Activated CD4-positive, alpha-beta T cell treated with anti-CD3 and anti-CD28 coated beads, Interleukin-10, Interleukin-2, amounts not matched to agents 100 ng/mL and 50 ng/mL, durations not matched to agents 16 hours and 8 hours (primary cell): ENCODE data around the gene SPG7.

Source experiments
- DNase-seq: peaks from one replicate; pipeline ENCODE4 v3.0.0-alpha.2; 2020

Gene SPG7

DNA sequence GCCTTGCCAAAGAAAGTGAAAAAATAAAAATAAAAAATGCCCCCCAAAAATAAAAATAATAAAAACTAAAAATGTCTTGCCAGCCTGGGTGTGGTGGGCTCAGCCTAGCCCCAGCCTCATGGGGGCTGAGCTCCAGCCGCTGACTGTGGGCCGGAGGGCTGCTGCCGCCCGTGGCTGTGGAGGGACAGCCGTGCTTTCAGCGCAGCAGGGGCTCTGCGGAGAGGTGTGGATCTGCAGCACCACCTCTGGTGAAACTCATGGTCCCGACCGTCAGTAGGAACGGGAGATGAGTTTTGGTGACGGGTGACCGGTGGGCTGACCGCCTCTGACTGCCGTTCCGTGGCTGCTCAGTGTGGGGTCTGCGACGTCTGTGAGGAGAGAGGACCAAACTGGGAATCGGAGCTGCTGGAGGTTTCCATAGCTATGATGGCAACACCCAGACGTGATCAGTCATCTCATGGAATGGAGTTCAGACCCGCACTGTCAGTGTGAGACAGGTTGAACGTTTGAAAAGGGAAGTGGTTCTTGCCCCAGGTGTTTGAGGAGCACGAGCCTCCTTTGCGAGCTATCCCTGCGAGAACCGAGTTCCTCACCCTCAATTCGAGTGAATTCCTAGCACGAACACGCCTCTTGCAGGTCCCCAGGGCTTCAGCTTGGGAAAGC is 40.3 kb downstream of the SPG7 start:
- no peak for DNase-seq

- no peak for DNase-seq
Measured at GRCh38 chr16:89549007-89549700, 41.0 kb downstream of the SPG7 start.

DNA sequence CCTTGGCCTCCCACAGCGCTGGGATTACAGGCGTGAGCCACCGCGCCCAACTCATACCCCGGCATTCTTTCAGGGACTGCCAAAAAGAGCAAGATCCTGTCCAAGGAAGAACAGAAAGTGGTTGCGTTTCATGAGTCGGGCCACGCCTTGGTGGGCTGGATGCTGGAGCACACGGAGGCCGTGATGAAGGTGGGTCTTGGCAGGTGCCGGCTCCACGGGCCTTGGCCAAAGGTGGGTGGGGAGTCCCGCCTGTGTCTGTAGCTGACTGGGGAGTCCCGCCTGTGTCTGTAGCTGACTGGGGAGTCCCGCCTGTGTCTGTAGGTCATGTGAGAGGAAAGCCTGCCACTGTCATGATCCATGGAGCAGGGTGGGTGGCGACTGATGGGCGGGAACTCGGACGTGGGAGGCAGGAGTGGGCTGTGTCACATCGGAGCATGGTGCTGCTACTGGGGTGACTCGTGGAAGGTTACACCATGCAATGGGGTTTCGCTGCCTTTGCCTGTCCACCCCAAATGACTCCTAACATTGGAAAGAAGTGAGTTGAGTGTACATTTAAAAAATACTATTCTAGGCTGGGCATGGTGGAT is 42.3 kb downstream of the SPG7 start:
- DNase-seq, result no peak

GRCh38 chr16:89552329-89552728 is 44.1 kb downstream of the SPG7 start:
- no peak for DNase-seq

DNA sequence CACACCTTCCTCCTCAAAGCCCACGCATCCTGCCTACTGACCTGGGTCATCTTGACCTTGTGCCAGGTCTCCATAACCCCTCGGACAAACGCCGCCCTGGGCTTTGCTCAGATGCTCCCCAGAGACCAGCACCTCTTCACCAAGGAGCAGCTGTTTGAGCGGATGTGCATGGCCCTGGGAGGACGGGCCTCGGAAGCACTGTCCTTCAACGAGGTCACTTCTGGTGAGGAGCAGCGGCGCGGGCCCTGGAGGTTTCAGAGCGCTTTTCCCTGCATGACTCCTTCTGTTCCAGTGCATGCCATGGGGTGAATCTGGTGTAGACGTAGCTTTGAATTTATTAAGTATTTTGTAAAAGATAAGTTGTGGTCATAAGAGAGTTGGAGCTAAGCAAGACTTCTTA is 44.7 kb downstream of the SPG7 start:
- no peak for DNase-seq

DNA sequence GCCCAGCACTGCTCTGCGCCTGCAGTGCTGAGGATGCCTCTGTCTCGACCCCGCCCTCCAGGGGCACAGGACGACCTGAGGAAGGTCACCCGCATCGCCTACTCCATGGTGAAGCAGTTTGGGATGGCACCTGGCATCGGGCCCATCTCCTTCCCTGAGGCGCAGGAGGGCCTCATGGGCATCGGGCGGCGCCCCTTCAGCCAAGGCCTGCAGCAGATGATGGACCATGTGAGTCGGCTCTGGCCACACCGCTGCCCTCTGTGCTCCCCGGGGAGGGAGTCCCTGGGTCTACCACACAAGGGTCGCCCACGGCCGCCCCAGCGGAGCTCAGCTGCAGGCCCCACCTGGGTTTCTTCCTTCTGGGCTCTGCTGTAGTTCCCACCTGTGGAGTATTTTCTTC is 45.5 kb downstream of the SPG7 start:
- no peak for DNase-seq

GRCh38 chr16:89554343-89554742 is 46.1 kb downstream of the SPG7 start:
- no peak for DNase-seq

DNA sequence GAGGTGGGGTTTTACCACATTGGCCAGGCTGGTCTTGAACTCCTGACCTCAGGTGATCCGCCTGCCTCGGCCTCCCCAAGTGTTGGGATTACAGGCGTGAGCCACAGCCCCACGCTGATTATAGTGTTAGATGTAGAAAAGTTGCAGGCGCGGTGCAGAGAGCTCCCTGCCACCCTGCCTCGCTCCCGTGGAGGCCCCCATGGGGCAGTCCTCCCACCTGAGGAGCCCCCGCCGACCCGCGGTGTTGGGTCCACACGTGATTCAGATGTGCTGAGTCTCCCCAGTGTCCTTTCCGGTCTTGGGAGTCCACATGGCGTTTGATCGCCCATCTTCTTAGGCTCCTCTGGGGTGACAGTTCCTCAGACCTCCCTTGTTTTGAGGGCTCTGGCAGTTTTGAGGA is 47.1 kb downstream of the SPG7 start:
- no peak for DNase-seq

- no peak for DNase-seq
Measured at GRCh38 chr16:89555780-89556179, 47.6 kb downstream of the SPG7 start.

GRCh38 chr16:89556750-89557689 is 48.8 kb downstream of the SPG7 start:
- DNase-seq, result peak; percentile 87

DNA sequence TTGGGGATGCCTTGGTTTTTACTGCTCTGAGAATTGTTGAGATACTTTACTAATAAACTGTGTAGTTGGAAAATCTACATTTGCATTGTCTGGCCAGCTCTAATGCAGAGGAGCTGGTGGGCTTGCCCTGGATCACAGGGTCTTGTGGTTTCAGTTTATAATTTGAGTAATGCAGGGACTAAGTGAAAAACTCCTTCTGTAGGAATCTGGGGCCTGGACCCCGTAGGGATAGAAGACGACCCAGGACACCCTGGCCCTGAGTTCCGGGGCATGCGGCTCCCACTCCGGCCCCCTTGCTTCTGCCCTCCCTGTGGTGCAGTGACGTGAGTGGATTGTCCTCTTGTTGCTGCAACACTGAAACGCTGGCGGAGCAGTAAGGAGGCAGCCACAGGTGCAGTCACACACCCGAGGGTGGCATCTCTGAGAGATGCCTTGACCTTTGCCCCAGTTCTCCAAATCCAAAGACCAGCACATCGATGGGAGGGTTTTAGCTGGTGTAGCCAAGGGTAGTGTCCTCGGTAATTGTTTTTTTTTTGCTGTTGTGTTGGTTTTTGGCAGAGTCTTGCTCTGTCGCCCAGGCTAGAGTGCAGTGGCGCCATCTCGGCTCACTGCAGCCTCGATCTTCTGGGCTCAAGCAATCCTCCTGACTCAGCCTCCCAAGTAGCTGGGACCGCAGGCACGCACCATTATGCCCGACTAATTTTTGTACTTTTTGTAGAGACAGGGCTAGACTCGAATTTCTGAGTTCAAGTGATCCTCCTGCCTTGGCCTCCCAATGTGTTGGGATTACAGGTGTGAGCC is 49.7 kb downstream of the SPG7 start:
- DNase-seq, result no peak

DNA sequence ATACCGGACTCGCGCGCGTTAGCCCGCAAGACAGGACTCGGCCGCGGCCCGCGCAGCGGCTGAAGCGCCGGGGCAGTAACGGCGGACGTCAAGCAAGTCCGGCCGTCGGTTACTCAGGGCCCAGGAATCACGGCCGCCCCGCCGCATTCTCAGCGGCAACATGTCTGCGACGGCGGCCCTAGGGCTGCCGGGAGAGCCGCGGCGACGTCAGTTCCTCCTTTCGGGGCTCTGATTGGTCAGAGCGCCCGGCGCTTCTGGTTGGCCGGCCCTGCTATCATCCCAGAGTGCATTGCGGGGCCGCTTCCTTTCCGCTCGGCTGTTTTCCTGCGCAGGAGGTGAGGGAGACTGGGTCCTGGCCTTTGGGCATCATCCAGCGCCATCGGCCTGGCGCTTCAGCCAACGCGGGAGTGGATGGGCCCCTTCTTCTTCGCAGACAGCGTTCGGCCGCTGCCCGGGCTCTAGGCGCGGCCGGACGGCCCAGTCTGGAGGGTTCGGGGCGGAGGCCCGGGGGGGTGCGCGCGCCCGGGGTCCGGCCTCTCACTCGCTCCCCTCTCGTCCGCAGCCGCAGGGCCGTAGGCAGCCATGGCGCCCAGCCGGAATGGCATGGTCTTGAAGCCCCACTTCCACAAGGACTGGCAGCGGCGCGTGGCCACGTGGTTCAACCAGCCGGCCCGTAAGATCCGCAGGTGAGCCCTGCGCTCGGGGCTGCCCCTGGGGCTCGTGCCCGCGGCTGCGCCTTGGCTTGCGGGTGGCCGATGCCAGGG is 52.4 kb downstream of the SPG7 start, which contains the start of gene RPL13:
Gene RPL13 (plus strand): TSS at position 305 of the 764 bp plus-strand sequence. CDS start 278 bp downstream, at position 583.
- DNase-seq, result peak; percentile 97

DNA sequence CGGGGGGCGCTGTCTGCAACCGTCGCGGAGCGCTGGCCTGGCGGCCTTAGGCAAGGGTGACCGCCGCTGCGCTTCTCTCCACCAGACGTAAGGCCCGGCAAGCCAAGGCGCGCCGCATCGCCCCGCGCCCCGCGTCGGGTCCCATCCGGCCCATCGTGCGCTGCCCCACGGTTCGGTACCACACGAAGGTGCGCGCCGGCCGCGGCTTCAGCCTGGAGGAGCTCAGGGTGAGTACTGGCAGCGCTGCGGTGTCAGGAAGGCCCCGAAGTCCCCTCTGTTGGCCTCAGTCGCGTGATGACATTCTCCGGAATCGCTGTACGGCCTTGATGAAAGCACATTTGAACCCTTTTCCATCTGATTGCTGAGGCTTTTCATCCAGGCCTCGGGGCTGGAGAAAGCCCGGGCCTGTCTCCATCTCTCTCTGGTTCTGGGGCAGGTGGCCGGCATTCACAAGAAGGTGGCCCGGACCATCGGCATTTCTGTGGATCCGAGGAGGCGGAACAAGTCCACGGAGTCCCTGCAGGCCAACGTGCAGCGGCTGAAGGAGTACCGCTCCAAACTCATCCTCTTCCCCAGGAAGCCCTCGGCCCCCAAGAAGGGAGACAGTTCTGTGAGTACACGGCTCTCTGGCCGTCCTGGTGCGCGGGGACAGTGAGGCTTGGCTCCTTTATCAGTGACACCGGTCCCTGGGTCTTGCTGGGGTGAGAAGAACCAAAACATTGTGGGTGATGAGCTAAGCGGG is 53.1 kb downstream of the SPG7 start:
- DNase-seq, result no peak

DNA sequence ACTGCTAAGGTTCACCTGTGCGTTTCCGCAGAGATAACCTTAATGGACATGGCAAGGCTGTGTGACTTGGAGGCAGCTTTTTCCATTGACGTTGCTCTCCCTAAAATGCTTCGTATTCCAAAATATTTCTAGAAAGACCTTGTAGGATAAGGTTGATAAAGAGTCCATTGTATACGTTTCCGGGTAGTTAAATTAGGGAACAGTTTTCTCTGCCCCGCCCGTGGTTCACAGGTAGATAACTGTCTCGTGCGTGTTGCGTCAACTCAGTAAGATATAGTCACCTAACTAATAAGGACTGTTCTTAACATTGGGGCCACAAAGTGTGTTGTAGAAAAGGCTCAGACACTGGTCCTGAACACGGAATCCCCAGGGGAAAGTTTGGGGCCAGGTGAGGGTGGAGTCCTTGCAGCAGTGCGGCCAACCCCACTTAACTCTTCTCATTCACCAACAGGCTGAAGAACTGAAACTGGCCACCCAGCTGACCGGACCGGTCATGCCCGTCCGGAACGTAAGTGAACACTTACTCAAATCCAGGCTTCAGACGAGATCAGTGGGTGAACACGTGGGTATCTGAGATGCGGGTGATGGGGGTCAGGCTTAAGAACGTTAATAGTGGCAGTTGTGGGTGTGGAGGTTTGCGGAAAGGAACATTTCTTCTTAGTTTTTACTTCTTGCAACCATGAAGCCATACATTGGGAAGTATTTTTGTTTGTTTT is 53.8 kb downstream of the SPG7 start:
- peak; percentile 30 for DNase-seq

GRCh38 chr16:89562939-89563338 is 54.7 kb downstream of the SPG7 start:
- DNase-seq, result no peak

DNA sequence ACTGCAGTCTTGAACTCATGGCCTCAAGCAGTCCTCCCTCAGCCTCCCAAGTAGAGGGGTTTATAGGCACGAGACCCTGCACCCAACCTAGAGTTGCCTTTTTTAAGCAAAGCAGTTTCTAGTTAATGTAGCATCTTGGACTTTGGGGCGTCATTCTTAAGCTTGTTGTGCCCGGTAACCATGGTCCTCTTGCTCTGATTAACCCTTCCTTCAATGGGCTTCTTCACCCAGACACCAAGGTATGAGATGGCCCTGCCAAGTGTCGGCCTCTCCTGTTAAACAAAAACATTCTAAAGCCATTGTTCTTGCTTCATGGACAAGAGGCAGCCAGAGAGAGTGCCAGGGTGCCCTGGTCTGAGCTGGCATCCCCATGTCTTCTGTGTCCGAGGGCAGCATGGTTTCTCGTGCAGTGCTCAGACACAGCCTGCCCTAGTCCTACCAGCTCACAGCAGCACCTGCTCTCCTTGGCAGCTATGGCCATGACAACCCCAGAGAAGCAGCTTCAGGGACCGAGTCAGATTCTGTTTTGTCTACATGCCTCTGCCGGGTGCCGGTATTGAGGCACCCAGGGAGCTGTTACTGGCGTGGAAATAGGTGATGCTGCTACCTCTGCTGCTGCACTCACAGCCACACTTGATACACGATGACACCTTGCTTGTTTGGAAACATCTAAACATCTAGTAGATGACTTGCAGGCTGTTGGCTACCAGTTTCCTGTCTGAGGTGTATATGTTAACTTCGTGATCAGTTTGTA is 55.6 kb downstream of the SPG7 start:
- peak; percentile 29 for DNase-seq

GRCh38 chr16:89564476-89565255 is 56.5 kb downstream of the SPG7 start:
- peak; percentile 40 for DNase-seq

DNA sequence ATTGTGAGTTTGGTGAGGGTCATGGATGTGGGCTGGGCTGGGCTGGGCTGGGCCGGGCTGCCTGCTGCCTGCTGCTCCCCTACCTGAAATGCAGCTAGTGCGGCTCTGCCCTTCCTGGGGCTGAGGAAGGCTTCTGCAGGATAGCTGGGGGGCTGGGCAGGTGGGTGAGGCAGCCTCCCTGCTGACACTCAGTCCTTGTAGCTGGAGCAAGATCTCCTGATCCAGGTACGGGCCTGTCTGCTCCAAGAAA is 57.0 kb downstream of the SPG7 start:
- DNase-seq, result no peak
